Measurements from ENCODE around the gene ULK4. TPM values are rescaled to one million over a fixed set of nuclear protein-coding genes. Genes with fewer than 3 reads are reported as not detected.

ULK4 gene
- total and polyA plus RNA-seq, 9 of the 15 experiments (the other 6 are each of a cell fraction or from before 2014, with no cell fraction given) = 3.0 to 5.9 (median 3.5) TPM

- TF ChIP-seq REST (IDR thresholded peaks at IDR 0.05; ENCODE audit: borderline replicate concordance) (peak; percentile 48), REST (CRISPR knock-in tag; IDR thresholded peaks at IDR 0.05; ENCODE audit: low read depth) (no peak; the same call in none of the 2 replicates), AFF4 (CRISPR knock-in tag; IDR thresholded peaks at IDR 0.05) (peak; percentile 94; the same call in 1 of the 2 replicates), GTF2A2 (tag; IDR thresholded peaks at IDR 0.05) (peak; percentile 100), STAT5A (IDR thresholded peaks at IDR 0.05; ENCODE audit: borderline replicate concordance, low read length) (peak; percentile 44; the same call in 1 of the 2 replicates), ZNF239 (CRISPR knock-in tag; IDR thresholded peaks at IDR 0.05) (peak; percentile 33; the same call in 1 of the 2 replicates), BHLHE40 (IDR thresholded peaks at IDR 0.05; ENCODE audit: low read length) (peak; percentile 5; the same call in 1 of the 2 replicates), CHD4 (IDR thresholded peaks at IDR 0.05; ENCODE audit: insufficient read depth, insufficient replicate concordance, low read depth, low read length, poor library complexity, severe bottlenecking) (no peak), GATAD2B (IDR thresholded peaks at IDR 0.05; ENCODE audit: borderline replicate concordance) (peak; percentile 95), RBM39 (optimal IDR thresholded peaks at IDR 0.05; ENCODE audit: low read depth, low read length) (peak; percentile 96), PHB (CRISPR knock-in tag; IDR thresholded peaks at IDR 0.05) (no peak; the same call in 1 of the 2 replicates)
- TF ChIP-seq, protein P1, sequence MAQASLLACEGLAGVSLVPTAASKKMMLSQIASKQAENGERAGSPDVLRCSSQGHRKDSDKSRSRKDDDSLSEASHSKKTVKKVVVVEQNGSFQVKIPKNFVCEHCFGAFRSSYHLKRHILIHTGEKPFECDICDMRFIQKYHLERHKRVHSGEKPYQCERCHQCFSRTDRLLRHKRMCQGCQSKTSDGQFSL (CRISPR knock-in tag; IDR thresholded peaks at IDR 0.05) = peak; percentile 76
- TF ChIP-seq, protein P1 (tag; IDR thresholded peaks at IDR 0.05) = no peak
Measured at GRCh38 chr3:41198950-41199865, 762.7 kb downstream of the ULK4 start, which contains the start of gene CTNNB1 (continued).

Data from K562 (cell line).